SKM-1 (cell line): Measurements from ENCODE around the gene TNF.
"Not testable (repeated sequence)": the region's sequence is repeated elsewhere in the genome, so short reads cannot be mapped to it uniquely, and the experiment has no call there.

Source experiments
- DNase-seq: peaks from one replicate; lab custom pipeline; 2025; ENCODE audit not compliant: unreplicated experiment; lab: John Stamatoyannopoulos, UW

Gene TNF

DNA sequence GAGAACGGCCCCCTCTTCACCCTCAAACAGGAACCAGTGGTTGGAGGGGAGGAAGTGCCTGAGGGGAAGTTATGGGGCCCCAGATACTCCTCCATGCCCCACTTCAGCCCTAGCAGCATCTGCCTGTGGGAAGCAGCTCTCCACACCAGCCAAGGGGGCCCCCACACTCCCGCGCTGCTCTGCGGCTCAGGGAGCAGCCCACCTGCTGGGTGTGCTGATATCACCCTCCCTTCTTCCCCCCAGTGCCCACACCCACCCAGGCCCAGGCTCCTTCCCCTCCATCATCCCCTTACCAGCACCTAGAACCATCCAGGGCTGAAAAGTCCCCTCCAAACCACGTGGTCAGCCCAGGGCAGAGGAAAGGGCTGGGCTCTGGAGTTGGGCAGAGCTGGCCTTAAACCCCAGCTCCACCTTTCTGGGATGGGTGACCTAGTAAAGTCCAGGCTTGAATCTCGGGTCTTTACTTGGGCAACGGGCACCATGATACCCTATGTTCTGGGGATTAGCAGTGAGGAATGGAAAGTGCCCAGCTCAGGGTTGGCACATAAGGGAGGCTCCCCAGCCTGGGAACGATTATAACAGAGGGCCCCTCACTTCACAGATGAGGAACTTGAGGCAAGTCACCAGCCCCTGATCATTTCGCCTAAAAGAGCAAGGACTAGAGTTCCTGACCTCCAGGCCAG, 11.4 kb downstream of the TNF start:
- DNase-seq, result peak; percentile 81

DNA sequence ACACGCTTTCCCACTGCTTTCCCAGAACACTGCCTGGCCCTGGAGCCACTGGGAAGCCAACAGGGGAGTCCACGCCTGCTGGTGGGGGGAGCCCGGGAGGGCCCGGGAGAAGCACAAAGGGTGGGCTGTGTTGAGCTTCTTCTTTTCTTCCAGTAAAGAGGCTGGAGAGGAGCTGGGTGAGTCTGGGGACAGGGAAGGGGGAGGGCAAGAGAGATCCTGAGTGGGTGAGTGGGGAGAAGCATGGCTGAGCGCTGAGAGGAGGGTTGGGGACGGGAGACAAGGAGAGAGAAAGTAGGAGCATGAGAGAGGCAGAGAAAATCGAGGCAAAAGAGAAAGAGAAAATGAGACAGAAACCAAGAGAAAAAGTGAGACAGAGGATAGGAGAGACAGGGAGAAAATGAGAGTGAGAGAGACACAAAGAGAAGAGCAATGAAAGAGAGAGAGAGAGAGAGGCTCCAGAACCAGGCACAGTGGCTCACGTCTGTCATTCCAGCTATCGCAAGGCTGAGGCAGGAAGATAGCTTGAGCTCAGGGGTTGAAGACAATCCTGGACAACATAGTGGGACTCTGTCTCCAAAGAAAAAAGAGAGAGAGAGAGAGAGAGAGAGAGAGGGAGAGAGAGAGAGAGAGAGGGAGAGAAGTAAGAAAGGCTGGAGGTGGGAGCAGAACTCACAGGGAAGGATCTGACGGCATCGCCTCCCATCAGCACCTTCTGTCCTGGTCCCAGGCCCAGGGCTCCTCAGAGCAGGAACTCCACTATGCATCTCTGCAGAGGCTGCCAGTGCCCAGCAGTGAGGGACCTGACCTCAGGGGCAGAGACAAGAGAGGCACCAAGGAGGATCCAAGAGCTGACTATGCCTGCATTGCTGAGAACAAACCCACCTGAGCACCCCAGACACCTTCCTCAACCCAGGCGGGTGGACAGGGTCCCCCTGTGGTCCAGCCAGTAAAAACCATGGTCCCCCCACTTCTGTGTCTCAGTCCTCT, 12.7 kb downstream of the TNF start:
- DNase-seq, result no peak

DNA sequence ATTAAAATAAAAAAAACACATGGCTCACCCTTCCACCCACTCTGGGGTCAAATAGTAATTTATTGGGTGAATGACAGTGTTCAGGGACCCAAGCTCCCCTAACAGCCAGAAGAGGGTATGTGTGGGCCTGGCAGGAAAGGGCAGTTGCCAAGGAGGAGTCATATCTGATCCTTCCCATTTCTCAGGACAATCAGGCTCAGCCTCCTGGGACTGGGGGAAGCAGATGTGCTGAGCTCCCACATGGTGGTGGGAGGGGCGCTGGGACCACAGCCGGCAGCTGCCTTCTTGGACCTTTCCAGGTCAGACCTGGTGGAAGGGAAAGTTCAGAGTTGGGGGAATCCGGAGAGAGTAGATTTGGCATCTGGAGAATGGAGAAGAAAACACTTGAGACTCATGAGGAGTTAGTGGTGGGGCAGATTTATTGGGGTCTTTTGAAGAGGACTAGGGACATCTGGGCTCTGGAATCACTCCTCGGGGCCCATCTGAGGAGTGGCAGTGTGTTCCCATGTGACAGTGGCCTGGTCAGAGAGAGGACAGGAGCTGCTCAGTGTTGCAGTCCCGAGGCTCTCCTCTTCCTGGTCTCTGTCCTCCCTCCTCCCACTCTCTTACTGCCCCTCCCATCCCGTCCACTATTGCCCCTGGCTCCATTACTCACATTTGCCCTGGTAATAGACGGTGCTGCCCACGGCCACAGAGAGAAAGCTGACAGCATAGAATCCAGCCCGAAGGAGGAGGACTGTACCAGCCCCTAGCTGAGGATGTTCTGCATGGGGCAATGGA, 13.7 kb downstream of the TNF start:
- DNase-seq, result no peak

DNA sequence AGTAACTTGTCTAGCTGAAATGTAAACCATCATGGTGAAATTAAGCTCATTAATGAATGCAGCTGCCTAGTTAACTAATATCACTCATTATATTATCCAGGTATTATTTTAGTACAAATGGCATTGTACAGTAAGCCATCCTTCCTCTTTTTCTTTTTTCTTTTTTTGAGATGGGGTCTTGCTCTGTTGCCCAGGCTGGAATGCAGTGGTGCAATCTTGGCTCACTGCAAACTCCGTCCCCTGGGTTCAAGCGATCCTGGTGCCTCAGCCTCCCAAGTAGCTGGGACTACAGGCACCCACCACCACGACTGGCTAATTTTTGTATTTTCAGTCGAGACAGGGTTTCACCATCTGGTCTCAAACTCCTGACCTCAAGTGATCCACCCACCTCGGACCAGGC, 15.3 kb downstream of the TNF start:
- DNase-seq, result not testable (repeated sequence)

DNA sequence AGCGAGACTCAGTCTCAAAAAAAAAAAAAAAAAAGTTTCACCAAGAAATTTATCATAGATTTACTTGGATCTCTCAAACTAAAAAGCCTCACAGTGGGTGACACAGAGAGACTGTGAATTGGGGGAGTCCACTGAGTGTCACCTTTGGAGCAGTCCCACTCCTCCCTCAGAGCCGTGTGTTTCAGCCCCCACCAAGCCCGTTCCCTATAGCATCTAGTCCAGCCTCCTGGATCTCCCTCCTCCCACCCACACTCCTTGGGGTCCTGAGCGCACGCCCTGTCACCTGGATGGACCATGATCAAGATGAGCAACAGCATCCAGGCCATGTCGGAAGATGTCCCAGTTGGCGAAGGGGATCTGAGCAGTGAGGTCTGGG, 17.0 kb downstream of the TNF start:
- no peak for DNase-seq

DNA sequence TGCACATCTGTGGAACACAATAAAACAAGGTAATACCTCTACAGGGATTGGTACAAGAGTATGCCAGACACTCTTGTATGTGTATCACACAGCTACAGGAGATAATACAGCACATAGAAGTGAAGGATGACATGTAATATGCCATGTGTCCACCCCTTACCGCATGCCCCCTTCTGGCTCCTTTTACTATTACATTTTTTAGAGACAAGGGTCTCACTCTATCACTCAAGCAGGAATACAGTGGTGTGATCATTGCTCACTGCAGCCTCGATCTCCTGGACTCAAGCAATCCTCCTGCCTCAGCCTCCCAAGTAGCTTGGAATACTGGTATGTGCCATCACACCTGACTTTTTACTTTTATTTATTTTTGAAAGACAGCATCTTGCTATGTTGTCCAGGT, 21.6 kb downstream of the TNF start:
- peak; percentile 61 for DNase-seq

DNA sequence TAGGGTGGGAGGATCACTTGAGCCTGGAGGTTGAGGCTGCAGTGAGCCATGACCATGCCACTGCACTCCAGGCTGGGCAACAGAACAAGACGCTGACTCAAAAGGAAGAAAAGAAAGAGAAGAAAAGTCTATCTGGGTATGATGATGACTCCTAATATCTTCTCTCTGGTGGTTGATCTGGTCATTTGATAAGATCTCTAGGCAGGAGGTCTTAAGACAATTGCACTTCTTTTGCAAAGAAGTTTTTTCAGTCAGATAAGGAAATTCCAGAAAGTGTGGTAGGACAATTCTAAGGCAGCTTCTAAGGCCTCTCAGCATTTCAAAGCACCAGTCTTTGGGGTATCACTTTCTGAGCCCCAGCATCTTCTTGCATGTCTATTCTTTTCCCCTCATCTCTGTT, 32.0 kb downstream of the TNF start:
- DNase-seq, result no peak

DNA sequence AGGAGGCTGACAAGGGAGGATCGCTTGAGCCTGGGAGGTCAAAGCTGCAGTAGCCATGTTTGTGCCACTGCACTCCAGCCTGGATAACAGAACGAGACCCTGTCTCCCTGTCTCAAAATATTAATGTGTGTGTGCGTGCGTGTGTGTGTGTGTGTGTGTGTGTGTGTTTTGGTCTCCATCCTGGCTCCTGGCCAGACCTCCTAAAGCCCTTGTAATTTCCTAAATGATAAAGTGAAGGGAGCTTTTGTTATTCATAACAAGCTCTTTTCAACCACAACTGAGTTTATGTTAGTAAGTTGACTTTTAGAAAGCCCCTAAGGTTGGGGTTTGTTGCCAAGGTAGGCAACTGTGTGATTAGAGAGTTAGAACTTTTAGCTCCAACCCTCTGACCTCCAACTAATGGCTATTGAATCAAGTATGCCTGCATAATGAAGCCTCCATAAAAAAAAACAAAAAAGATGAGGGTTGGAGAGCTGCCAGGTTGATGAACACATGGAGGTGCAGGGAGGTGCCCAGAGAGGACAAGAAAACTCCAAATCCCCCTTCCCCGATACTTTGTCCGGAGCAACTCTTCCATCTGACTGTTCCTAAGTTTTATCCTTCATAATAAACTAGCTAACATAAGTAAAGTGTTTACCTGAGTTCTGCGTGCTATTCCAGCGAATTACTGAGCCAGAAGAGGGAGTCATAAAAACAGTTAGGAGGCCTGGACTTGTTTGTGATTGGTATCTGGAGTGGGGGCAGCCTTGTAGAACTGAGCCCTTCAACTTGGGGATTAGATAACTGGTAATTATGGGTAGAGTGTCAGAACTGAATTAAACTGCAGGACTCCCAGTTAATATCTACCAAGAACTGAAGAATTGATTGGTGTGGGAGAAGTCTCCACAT, 34.4 kb downstream of the TNF start:
- DNase-seq, result no peak

DNA sequence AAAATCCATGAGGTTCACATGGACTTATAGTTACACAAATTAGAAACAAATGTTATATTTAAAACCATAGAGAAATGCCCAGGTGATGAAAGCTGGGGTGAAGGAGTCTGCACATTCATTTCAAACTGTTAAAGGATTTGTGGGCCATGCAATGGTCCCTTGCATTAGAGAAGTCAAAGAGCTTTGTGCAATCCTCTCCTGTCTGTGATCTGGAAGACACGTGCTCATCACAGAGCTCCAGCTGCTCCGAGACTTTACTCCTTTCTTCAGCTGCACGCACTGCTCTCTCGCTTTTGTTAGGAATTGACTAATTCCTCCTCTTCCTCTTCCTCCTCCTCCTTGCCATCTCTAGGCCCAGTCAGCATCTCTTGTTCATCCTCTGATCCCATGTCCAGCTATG, 35.6 kb downstream of the TNF start:
- DNase-seq, result no peak

DNA sequence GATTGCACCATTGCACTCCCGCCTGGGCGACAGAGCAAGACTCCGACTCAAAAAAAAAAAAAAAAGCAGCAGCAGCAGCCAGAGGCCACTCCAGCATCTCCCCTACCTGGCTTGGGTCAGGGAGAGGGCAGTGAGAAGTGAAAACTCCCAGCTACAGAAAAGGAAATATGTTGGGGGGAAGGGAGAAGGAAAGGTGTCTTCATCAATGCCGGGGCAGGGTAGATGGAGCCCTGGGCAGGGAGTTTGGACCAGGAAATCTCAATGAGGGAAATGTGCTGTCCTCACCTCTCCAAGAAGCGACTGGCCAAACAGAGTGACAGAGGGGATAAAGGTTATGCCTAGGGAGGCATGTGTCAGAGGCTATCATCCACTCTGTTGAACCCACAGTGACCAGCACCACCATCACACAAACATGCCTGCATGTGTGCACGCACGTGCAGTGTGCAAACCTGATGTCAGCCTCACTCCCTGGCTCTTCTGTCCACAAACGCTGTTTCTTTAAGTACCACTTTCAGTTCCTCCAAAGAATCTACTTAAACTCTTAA, 38.8 kb downstream of the TNF start:
- DNase-seq, result no peak

DNA sequence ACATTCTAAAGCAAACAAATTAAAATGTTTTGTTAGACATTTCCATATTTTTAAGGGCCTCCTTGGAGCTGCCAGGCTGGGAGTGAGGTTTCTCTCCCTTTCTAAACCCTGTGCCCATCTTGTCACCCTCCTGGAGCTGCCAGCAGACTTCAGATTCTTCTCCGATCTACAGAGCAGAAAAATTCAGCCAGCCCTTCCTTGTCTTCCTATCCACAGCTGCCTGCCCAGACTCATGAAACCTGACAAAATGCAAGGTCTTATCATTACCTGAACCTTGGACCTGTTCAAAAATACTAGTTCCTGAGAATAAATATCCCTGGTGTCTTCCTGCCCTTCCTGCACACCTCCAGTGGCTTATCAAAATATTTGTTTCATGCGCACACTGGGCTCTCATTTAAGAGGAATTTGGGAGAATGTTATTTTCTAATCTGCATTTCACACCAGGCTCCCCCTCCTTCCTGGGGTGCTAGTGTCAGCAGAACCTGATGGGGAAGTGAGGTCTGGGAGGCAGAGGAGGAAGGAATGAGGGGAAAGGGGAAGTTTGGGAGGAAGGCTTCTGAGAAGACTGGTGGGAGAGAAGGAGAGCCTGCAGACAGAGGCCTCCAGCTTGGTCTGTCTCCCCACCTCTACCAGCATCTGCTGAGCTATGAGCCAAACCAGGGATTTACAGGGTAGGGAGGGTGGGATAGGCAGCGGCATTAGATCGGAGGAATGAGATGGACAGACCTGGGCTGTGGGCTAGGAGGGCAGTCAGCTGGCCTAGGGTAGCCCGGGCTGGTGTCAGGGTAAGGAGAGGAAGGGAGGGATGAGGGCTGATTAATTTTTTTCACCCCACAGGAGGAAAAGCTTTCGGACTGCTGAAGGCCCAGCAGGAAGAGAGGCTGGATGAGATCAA, 39.6 kb downstream of the TNF start, which contains the start of gene AIF1:
Gene AIF1 (plus strand): TSS at position 551 of the 895 bp plus-strand sequence. CDS start 96 bp downstream, at position 647.
- peak; percentile 66 for DNase-seq

DNA sequence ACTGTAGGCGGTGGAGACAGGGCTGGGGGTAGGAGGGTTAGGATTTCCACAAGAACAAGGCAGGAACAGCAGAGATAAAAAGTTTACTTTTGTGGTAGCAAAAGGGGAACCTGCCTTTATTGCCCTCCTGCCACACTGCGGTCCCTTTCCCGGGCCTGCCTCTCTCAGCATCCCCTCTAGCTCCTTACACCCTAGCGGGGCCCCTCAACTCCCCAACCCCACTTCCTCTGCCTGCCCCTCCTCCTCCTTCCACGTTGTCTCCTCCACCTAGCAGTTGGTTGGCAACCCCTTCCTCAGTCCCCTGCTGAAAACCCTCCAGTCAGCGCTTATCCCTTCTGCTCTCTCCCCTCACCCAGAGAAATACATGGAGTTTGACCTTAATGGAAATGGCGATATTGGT, 40.4 kb downstream of the TNF start:
- DNase-seq, result peak; percentile 91

DNA sequence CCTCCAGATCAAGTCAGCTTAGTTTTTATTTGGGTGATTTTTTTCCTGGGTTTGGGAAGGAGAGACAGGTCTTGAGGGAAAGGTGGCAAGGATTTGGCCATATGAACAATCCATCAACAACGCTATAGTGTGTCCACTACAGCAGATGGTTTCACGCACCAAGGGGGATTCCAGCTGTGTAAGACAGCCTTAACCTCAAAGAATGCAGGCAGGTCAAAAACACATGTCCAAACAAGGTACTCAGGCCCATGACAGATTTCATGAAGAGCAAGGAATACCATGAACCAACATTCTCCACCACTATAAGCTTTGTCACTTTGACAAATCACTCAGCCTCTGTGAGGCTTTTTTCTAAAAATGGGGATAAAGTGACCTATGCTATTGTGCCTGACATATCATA, 41.6 kb downstream of the TNF start:
- no peak for DNase-seq

DNA sequence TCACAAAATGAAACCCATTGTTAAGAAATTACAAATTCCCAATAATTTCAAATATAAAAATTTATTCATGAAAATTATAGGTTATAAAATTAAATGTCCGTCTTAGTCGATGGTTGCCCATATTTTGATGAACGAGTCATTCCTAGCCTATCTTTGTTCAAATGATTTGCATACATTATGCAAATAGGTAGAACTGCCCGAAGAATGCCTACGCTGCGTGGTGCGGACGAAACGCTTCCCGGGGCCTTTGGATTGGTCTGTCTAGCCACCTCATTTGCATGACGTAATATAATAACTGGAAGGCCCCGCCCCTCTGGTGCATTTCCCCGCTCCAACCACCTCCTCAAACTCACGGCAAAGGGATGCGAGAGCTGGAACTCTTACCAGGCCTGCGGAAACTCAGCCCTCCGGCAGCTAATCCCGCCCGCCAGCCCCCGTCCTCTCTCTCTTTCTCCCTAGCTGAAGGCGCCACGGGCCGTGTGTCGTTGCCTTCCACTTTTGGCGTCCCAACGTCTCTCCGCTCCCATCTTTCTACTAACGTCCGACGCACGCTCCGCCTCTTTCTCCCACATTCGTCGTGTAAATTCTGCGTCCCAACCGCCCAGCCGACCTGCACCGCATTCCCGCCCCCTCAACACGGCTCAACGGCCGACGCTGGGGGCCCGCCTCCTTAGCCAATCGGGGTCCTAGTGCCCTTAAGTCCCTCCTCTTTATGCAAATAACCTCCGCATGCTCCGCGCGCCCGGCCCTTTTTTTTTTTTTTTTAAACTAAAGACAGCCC, 44.6 kb downstream of the TNF start:
- peak; percentile 98 for DNase-seq

DNA sequence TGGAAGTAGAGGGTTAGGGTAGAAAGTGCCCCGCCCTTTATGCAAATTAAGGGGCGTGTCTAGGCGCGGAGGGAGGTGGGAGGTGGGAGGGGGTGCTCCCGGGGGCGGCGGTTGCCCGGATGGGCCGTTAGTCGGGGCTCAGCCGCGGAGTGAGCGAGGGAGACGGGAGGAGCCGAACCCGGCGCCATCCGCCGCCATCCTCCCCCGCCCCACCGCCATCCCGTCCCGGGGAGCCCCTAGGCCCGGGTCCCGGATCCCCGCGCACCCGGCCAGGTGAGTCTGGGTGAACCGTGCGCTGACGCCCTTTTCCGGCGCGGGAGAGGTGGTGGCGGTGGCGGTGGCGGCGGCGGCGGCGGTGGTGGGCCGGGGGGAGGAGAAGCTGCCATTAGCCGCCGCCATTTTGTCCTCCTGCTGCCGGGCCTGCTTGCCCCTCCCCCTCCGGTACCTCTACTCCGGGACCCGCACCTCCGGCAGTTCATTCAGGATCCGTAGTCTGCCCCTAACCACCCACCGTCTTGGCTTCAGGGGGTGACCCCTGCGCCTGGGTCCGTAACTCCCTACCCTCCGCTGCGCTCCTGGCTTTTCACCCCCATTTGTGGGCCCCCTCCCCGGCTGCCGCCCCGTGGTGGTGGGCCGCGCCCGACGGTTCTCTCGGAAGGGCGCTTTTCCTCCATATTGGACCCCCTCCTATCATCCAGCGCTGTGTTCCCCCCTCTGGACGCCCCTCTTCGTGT, 45.4 kb downstream of the TNF start, which contains the start of gene PRRC2A:
Gene PRRC2A (plus strand): TSS at position 130 of the 734 bp plus-strand sequence. CDS start 2,075 bp downstream, outside the sequence.
- DNase-seq, result peak; percentile 39

DNA sequence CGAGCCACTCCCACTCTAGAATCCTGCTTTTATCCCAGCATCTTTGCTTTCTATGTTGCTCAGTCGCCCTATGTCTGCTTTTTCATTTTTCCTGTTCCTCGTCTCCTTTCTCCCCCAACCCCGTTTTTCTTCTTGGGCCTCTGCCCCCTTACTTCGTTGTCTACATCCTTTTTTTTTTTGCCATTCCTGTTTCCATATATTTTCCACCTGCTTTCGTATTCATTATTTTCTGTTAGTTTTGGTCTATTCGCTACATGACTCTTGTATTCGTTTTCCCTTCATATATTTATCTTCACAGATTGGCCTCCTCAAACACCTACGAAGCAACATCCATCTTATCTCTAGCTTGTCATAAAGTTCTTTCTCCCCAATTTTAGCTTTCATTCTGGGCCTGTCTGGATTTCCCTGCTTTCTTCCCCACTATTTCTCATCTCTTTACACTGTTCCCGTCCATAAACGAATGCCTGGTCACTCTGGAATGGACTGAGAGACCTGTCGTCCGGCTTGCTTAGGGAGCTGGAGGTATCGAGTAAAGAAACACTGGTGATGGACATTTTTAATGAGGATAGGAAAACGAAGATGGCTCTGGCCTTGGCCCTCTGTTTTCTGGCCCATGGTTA, 46.1 kb downstream of the TNF start:
- DNase-seq, result no peak

DNA sequence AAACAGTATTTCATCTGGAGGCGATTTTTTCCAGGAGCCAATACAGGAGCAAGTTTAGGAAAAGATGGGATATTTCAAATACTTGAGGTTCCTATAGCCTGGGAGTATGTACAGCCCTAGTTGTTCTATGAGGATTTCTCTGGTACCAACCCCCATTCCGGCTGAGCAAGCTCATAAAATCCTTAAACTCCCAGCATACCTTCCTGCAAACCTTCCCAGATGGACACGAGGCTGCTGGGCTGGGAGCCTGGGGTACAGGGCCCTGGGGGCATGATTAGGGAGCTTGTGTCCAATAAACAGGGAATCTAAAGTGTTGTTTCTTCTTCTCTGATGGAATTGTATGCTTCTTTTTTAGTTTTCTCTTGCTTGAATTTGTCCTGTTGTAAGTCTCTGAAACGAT, 46.6 kb downstream of the TNF start:
- no peak for DNase-seq
